Right cardiac atrium (tissue), 5 donors: ENCODE measurements around the gene WNT8B. TPM values are rescaled to one million over a fixed set of nuclear protein-coding genes. Genes with fewer than 3 reads are reported as not detected.

Experiments used
- ATAC-seq, 2 donors: fragments of 200-7000 bp; cut with Tn5 transposase; one replicate each; pipeline versions ENCODE4 v1.8.0 to v1.9.1; 2020; ENCODE audit warnings: moderate library complexity in 2 of 2, mild to moderate bottlenecking in 1 of 2
- DNase-seq, 3 donors: peaks; one replicate each; pipeline ENCODE4 v3.0.0-alpha.2; 2020
- H3K27ac ChIP-seq: one replicate; pipeline ENCODE4 v1.5.1; 2013; ENCODE audit warnings: mild to moderate bottlenecking, low read length, control low read depth, moderate library complexity
- H3K27me3 ChIP-seq: one replicate; pipeline ENCODE4 v1.6.1; 2013; ENCODE audit not compliant: control insufficient read depth, insufficient read depth
- H3K4me1 ChIP-seq: one replicate; pipeline ENCODE4 v1.6.1; 2013; ENCODE audit warnings: low read length; ENCODE audit not compliant: control insufficient read depth, insufficient read depth
- H3K4me3 ChIP-seq: one replicate; pipeline ENCODE4 v1.5.1; 2013; ENCODE audit warnings: low read length, control low read depth
- H3K9me3 ChIP-seq: one replicate; pipeline ENCODE4 v1.6.1; 2013; ENCODE audit warnings: low read length; ENCODE audit not compliant: control insufficient read depth
- intact Hi-C, 4 donors: fragments of 100-400 bp; cut with DNase I; formaldehyde crosslinking; loops; one replicate each; pipeline versions ENCODE4 v1.11.0 to v1.14.0; 2022 to 2023
- polyA plus RNA-seq: library from polyadenylated mRNA; stranded (reverse); fragments of 200-250 nt; gene quantifications from one replicate; pipeline ENCODE4 v1.2.3, GENCODE V29; 2013
- total RNA-seq, 4 donors: library from RNA; stranded (reverse); fragmentation: NEBNext Ultra II Directional; extraction: Animal tissue kit (Norgen Biotek cat#: 25700); gene quantifications; one replicate each; pipeline ENCODE4 v1.2.1, GENCODE V29; 2021
- donor health status: healthy with polysubstance abuse.
- donor health status: DM: no; HTN: yes; CAD: no.
- donor health status: DM: no; HTN: no; CAD: no.
- donor health status: DM: no; HTN: yes; CAD: no; lungs with severe emphysema.
- donor health status: DM: yes; HTN: yes; CAD: no.

WNT8B gene
- total and polyA plus RNA-seq, 5 donors: not detected

- DNase-seq (no peak), ATAC-seq (no peak)
- Histone ChIP-seq H3K9me3 (no peaks in the 10 kb centered on the region), H3K4me3 (no peak overlapping the region), H3K27me3 (no peaks in the 10 kb centered on the region), H3K4me1 (no peaks in the 10 kb centered on the region), H3K27ac (no peak overlapping the region)
- intact Hi-C loops: no loop called here
Measured at GRCh38 chr10:100531761-100532160, 69.0 kb downstream of the WNT8B start.

Other genes starting within 250 kb of the WNT8B start
- 10 to 100 TPM in 3 of 4 donors, 1 to 10 TPM in 1; 9.8 to 12.9 (median 10.3) TPM for gene CHUK, start 233.4 kb upstream of the WNT8B start, total RNA-seq
- gene CHUK, start 233.4 kb upstream of the WNT8B start, polyA plus RNA-seq: 6.0 TPM
- 10 to 100 TPM; 13.2 to 15.5 (median 14.3) TPM for gene CWF19L1, start 195.4 kb upstream of the WNT8B start, total RNA-seq
- 14.4 TPM for gene CWF19L1, start 195.4 kb upstream of the WNT8B start, polyA plus RNA-seq
- 10 to 100 TPM; 18.6 to 26.1 (median 21.9) TPM for gene BLOC1S2, start 176.3 kb upstream of the WNT8B start, total RNA-seq
- 26.8 TPM for gene BLOC1S2, start 176.3 kb upstream of the WNT8B start, polyA plus RNA-seq
- not detected for gene PKD2L1, start 132.8 kb upstream of the WNT8B start, total RNA-seq
- not detected for gene PKD2L1, start 132.8 kb upstream of the WNT8B start, polyA plus RNA-seq
- 10 to 100 TPM; 12.2 to 45.4 (median 23.4) TPM for gene SCD, start 115.8 kb upstream of the WNT8B start, total RNA-seq
- 116 TPM for gene SCD, start 115.8 kb upstream of the WNT8B start, polyA plus RNA-seq
- gene SEC31B, start 56.9 kb downstream of the WNT8B start, total RNA-seq: 10 to 100 TPM in 1 of 4 donors, 1 to 10 TPM in 3; 6.7 to 10.2 (median 8.5) TPM
- gene SEC31B, start 56.9 kb downstream of the WNT8B start, polyA plus RNA-seq: 7.7 TPM
- 100 to 1,000 TPM; 344 to 447 (median 412) TPM for gene NDUFB8, start 66.9 kb downstream of the WNT8B start, total RNA-seq
- 1,100 TPM for gene NDUFB8, start 66.9 kb downstream of the WNT8B start, polyA plus RNA-seq
- 10 to 100 TPM; 32.1 to 41.1 (median 35.5) TPM for gene HIF1AN, start 72.9 kb downstream of the WNT8B start, total RNA-seq
- gene HIF1AN, start 72.9 kb downstream of the WNT8B start, polyA plus RNA-seq: 9.5 TPM